Measurements from ENCODE around the gene ADAMTS12. TPM values are rescaled to one million over a fixed set of nuclear protein-coding genes. Genes with fewer than 3 reads are reported as not detected.

The ADAMTS12 gene
- total RNA-seq, 6 experiments from 2014 or later = 1.1 to 3.9 (median 1.7) TPM

DNA sequence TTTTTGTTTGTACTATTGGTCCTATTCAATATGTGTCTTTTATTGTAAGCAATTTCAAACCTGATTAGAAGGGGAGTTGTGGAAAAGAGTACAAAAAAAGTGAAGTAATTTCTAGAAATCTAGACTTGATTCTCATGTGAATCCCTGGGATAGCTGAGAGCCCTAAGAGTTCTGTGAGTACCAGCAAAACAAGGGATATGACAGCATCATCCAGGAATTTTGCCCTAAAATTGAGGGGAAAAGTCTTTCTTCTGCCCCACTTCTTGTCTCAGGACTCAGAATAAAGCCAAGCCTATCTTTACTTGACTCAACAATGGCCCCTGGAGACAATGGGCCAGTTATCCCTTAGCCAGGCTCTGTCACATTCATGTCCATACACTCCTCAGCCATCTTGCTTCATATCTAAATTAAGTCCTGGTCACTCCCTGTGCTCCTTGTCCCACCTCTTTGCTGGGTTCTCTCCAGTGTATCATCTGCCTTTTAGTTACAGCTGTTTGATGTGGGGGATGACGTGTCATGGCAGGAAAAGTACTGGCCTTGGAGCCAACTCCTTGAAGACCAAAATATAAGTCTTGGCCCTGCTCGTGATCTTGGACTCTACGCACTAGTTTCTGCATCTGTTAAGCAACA is 81.2 kb downstream of the ADAMTS12 start:
- Histone ChIP-seq H3K9me3 (no peaks in the 10 kb centered on the region), H3K4me3 (no peak overlapping the region), H3K27ac (no peak overlapping the region), H3K36me3 (no peaks in the 10 kb centered on the region), H3K4me1 (no peaks in the 10 kb centered on the region), H3K27me3 (no peaks in the 10 kb centered on the region)
- DNase-seq = no peak
- no peak for TF ChIP-seq POLR2A (IDR thresholded peaks at IDR 0.05)
- TF ChIP-seq, protein P1, sequence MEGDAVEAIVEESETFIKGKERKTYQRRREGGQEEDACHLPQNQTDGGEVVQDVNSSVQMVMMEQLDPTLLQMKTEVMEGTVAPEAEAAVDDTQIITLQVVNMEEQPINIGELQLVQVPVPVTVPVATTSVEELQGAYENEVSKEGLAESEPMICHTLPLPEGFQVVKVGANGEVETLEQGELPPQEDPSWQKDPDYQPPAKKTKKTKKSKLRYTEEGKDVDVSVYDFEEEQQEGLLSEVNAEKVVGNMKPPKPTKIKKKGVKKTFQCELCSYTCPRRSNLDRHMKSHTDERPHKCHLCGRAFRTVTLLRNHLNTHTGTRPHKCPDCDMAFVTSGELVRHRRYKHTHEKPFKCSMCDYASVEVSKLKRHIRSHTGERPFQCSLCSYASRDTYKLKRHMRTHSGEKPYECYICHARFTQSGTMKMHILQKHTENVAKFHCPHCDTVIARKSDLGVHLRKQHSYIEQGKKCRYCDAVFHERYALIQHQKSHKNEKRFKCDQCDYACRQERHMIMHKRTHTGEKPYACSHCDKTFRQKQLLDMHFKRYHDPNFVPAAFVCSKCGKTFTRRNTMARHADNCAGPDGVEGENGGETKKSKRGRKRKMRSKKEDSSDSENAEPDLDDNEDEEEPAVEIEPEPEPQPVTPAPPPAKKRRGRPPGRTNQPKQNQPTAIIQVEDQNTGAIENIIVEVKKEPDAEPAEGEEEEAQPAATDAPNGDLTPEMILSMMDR (IDR thresholded peaks at IDR 0.05) = no peak
- ATAC-seq = no peak
- 45% methylated on average over 3 of the region's 3 CpGs for WGBS (ENCODE audit: insufficient coverage, low coverage, low lambda C conversion rate, missing lambda C conversion rate)
- intact Hi-C loops (cut with DNase I) = no loop called here

DNA sequence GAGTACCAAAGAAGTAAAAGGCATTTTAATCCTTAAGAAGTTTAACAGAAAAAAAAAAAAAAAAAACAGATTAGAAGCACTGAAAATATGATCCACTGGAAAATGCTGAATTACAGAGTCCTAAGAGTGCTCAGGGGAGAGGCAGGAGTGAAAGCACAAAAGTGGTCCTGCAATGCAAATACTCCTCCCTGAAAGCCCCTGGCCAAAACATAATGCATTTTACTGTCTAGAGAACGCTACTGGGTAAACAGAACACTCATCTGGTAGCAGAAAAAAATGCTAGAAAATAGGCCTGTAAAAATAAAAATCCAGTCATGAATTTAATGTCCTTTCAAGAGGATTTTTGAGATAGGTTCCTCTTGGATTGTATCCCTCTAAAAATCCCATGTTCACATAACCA is 81.9 kb downstream of the ADAMTS12 start:
- Histone ChIP-seq H3K4me1 (no peaks in the 10 kb centered on the region), H3K27ac (no peak overlapping the region), H3K36me3 (no peaks in the 10 kb centered on the region), H3K9me3 (no peaks in the 10 kb centered on the region), H3K4me3 (no peak overlapping the region), H3K27me3 (no peaks in the 10 kb centered on the region)
- ATAC-seq (no peak), DNase-seq (no peak)
- no peak for TF ChIP-seq POLR2A (IDR thresholded peaks at IDR 0.05)
- TF ChIP-seq, protein P1 (IDR thresholded peaks at IDR 0.05) = no peak
- 35% methylated on average over 1 of the region's 1 CpG for WGBS (ENCODE audit: insufficient coverage, low coverage, low lambda C conversion rate, missing lambda C conversion rate)
- intact Hi-C loops (cut with DNase I) = no loop called here

DNA sequence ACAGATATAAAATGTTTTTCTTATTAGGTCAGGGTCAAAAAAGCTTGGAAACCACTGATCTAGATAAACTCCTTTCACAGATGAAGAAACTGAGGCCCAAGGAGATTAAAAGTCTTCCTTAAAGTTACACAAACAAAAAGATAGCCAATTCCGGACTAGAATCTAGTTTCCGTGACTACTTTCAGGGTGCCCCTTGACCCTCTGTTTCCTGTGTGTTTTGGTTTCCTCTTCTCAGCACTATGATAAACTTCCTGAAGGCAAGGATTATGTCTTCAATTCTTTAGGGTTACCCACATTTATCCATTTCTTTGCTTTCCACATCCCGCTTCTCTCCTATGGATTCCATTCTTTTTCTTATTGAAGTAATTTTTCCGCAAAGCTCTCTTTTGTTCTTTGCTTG is 83.1 kb downstream of the ADAMTS12 start:
- Histone ChIP-seq H3K27ac (no peak overlapping the region), H3K4me1 (no peaks in the 10 kb centered on the region), H3K4me3 (no peak overlapping the region), H3K27me3 (no peaks in the 10 kb centered on the region), H3K36me3 (no peaks in the 10 kb centered on the region), H3K9me3 (no peaks in the 10 kb centered on the region)
- DNase-seq (no peak), ATAC-seq (peak in 2 of 4 donors; percentile 26 to 53)
- intact Hi-C loops (cut with DNase I) = no loop called here
- no peak for TF ChIP-seq POLR2A (IDR thresholded peaks at IDR 0.05)
- TF ChIP-seq, protein P1 (IDR thresholded peaks at IDR 0.05) = no peak
- 54% methylated on average over 4 of the region's 4 CpGs for WGBS (ENCODE audit: insufficient coverage, low coverage, low lambda C conversion rate, missing lambda C conversion rate)

DNA sequence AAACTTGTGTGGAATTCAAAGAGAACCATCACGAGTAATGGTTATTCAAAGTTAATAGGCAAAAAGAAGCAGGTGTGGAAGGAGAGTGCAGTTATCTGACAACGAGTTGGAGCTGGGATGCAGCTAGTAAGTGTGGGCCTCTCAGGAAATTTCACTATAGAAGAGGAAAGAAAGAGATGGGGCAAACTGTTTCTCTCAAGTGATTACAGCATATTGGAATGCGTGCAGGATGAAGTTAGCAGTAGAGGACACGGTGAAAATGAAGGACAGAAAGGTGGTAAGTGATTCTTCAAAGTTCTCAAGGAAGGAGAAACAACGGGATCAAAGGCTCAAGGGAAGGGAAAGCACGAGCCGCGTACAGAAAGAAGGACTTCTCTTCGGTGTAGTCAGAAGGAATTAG is 84.0 kb downstream of the ADAMTS12 start:
- WGBS (ENCODE audit: insufficient coverage, low coverage, low lambda C conversion rate, missing lambda C conversion rate) = 46% methylated on average over 9 of the region's 9 CpGs
- Histone ChIP-seq H3K27ac (no peak overlapping the region), H3K36me3 (no peaks in the 10 kb centered on the region), H3K4me1 (no peaks in the 10 kb centered on the region), H3K9me3 (no peaks in the 10 kb centered on the region), H3K27me3 (no peaks in the 10 kb centered on the region), H3K4me3 (no peak overlapping the region)
- TF ChIP-seq, protein P1 (IDR thresholded peaks at IDR 0.05) = no peak
- no peak for TF ChIP-seq POLR2A (IDR thresholded peaks at IDR 0.05)
- ATAC-seq = no peak
- no peak for DNase-seq
- intact Hi-C loops (cut with DNase I) = no loop called here
